IMR-90 (cell line): ENCODE measurements around the gene SEZ6L2. TPM values are rescaled to one million over a fixed set of nuclear protein-coding genes. Genes with fewer than 3 reads are reported as not detected.

ENCODE experiments used
- ATAC-seq: fragments of 200-7000 bp; cut with Tn5 transposase; 2 replicates; pipeline ENCODE4 v1.9.1; 2020; ENCODE audit warnings: low read depth, mild to moderate bottlenecking, moderate library complexity
- BruUV-seq: library from RNA; stranded (reverse); fragments of 400-500 nt; replicated peaks from 2 replicates; lab custom pipeline; 2021; lab: Mats Ljungman, UMichigan
- CTCF ChIA-PET: fragments of 300-600 bp; formaldehyde crosslinking; extraction: SDS; loops from one replicate; lab custom pipeline; 2021; ENCODE audit warnings: antibody characterized with exemption; lab: Yijun Ruan, JAX
- POLR2A ChIA-PET: fragments of 300-600 bp; sonication (Branson Sonifier 250); formaldehyde crosslinking; loops from one replicate; lab custom pipeline; 2022; ENCODE audit warnings: antibody characterized with exemption; ENCODE audit not compliant: unreplicated experiment; lab: Charles Lee
- DNase-seq: peaks from one replicate; pipeline ENCODE4 v3.0.0; 2013
- H2AFZ ChIP-seq: replicated peaks from 2 replicates; pipeline ENCODE3; 2013; ENCODE audit warnings: low read length, mild to moderate bottlenecking; ENCODE audit not compliant: poor library complexity
- H2AK5ac ChIP-seq: 2 replicates; pipeline ENCODE4 v1.6.1; 2013; ENCODE audit warnings: low read depth, low read length, inconsistent platforms
- H2AK9ac ChIP-seq: replicated peaks from 2 replicates; pipeline ENCODE3; 2013; ENCODE audit warnings: mild to moderate bottlenecking, low read depth, low read length, moderate library complexity; ENCODE audit not compliant: poor library complexity
- H2BK120ac ChIP-seq: 2 replicates; pipeline ENCODE4 v1.6.1; 2013; ENCODE audit warnings: low read depth, low read length, inconsistent platforms
- H2BK15ac ChIP-seq: 3 replicates; pipeline ENCODE4 v1.6.1; 2013; ENCODE audit warnings: low read depth, low read length, inconsistent platforms
- H2BK20ac ChIP-seq: 2 replicates; pipeline ENCODE4 v1.6.1; 2013; ENCODE audit warnings: low read depth, mild to moderate bottlenecking, inconsistent platforms, low read length, moderate library complexity
- H2BK5ac ChIP-seq: 2 replicates; pipeline ENCODE4 v1.6.1; 2013; ENCODE audit warnings: mild to moderate bottlenecking, low read depth, low read length, inconsistent platforms; ENCODE audit not compliant: poor library complexity, severe bottlenecking
- H3K14ac ChIP-seq: replicated peaks from 2 replicates; pipeline ENCODE4 v1.6.1; 2013; ENCODE audit warnings: low read depth, low read length, inconsistent platforms
- H3K18ac ChIP-seq: 2 replicates; pipeline ENCODE4 v1.6.1; 2013; ENCODE audit warnings: low read depth, low read length, control low read depth
- H3K23ac ChIP-seq: 2 replicates; pipeline ENCODE4 v1.6.1; 2013; ENCODE audit warnings: low read depth, low read length, inconsistent platforms
- H3K27ac ChIP-seq: 2 replicates; pipeline ENCODE4 v1.5.1; 2013; ENCODE audit warnings: mild to moderate bottlenecking, control low read depth, low read length; ENCODE audit not compliant: insufficient read depth
- H3K27me3 ChIP-seq: 2 replicates; pipeline ENCODE4 v1.6.1; 2013; ENCODE audit warnings: low read length; ENCODE audit not compliant: control insufficient read depth, insufficient read depth
- H3K36me3 ChIP-seq: 2 replicates; pipeline ENCODE4 v1.6.1; 2013; ENCODE audit warnings: low read length, mixed read lengths; ENCODE audit not compliant: control insufficient read depth, insufficient read depth
- H3K4ac ChIP-seq: 2 replicates; pipeline ENCODE4 v1.6.1; 2013; ENCODE audit warnings: low read depth, low read length, inconsistent platforms
- H3K4me1 ChIP-seq: 2 replicates; pipeline ENCODE4 v1.6.1; 2013; ENCODE audit warnings: low read length, mixed read lengths; ENCODE audit not compliant: control insufficient read depth, insufficient read depth
- H3K4me2 ChIP-seq: 2 replicates; pipeline ENCODE4 v1.6.1; 2013; ENCODE audit warnings: low read depth, mild to moderate bottlenecking, control low read depth, low read length, moderate library complexity
- H3K4me3 ChIP-seq: 2 replicates; pipeline ENCODE4 v1.5.1; 2013; ENCODE audit warnings: low read depth, mild to moderate bottlenecking, control low read depth, low read length, moderate library complexity; ENCODE audit not compliant: insufficient read depth
- H3K56ac ChIP-seq: 2 replicates; pipeline ENCODE4 v1.6.1; 2013; ENCODE audit warnings: low read length, inconsistent platforms; ENCODE audit not compliant: insufficient read depth; ENCODE audit errors: extremely low read depth
- H3K79me1 ChIP-seq, 2 experiments: 2 replicates each; pipeline ENCODE4 v1.6.1; 2013; ENCODE audit warnings: low read length in 2 of 2, inconsistent platforms in 1 of 2, low read depth in 1 of 2
- H3K9ac ChIP-seq: 2 replicates; pipeline ENCODE4 v1.6.1; 2013; ENCODE audit warnings: low read depth, low read length, control low read depth
- H3K9me1 ChIP-seq: 2 replicates; pipeline ENCODE4 v1.6.1; 2013; ENCODE audit warnings: low read length, inconsistent platforms; ENCODE audit not compliant: insufficient read depth
- H3K9me3 ChIP-seq: 2 replicates; pipeline ENCODE4 v1.6.1; 2013; ENCODE audit warnings: low read length; ENCODE audit not compliant: control insufficient read depth, insufficient read depth
- H4K20me1 ChIP-seq: 2 replicates; pipeline ENCODE4 v1.6.1; 2013; ENCODE audit warnings: low read length, inconsistent platforms; ENCODE audit not compliant: insufficient read depth
- H4K5ac ChIP-seq: 2 replicates; pipeline ENCODE4 v1.6.1; 2013; ENCODE audit warnings: mild to moderate bottlenecking, low read depth, low read length, control low read depth
- H4K8ac ChIP-seq, 2 experiments: 2 replicates each; pipeline ENCODE4 v1.6.1; 2013; ENCODE audit warnings: low read depth in 2 of 2, low read length in 2 of 2, control low read depth in 1 of 2, inconsistent platforms in 1 of 2
- H4K91ac ChIP-seq: 2 replicates; pipeline ENCODE4 v1.6.1; 2013; ENCODE audit warnings: low read depth, low read length, inconsistent platforms; ENCODE audit not compliant: insufficient read depth
- BHLHE40 ChIP-seq: fragments of 150-350 bp; IDR thresholded peaks from 2 replicates; pipeline ENCODE4 v1.6.1; 2016; ENCODE audit warnings: mild to moderate bottlenecking, low read depth, low read length
- CEBPB ChIP-seq: IDR thresholded peaks from 2 replicates; pipeline ENCODE4 v1.6.1; 2012; ENCODE audit warnings: low read depth, low read length, improper control_type of control experiment
- CHD1 ChIP-seq: IDR thresholded peaks from 2 replicates; pipeline ENCODE4 v1.6.1; 2012; ENCODE audit warnings: low read depth, low read length, improper control_type of control experiment
- FOS ChIP-seq: fragments of 150-350 bp; IDR thresholded peaks from 2 replicates; pipeline ENCODE4 v1.6.1; 2016; ENCODE audit warnings: low read depth, low read length
- MAFK ChIP-seq: IDR thresholded peaks from 2 replicates; pipeline ENCODE4 v1.6.1; 2012; ENCODE audit warnings: low read depth, low read length, improper control_type of control experiment
- MAZ ChIP-seq: IDR thresholded peaks from 2 replicates; pipeline ENCODE4 v1.6.1; 2012; ENCODE audit warnings: low read depth, mild to moderate bottlenecking, low read length, improper control_type of control experiment, moderate library complexity, borderline replicate concordance
- NFE2L2 ChIP-seq: fragments of 150-350 bp; IDR thresholded peaks from 2 replicates; pipeline ENCODE4 v1.6.1; 2016; ENCODE audit warnings: low read depth, mild to moderate bottlenecking, low read length
- POLR2A ChIP-seq: IDR thresholded peaks from 2 replicates; pipeline ENCODE4 v1.6.1; 2012; ENCODE audit warnings: mild to moderate bottlenecking, low read depth, low read length
- RCOR1 ChIP-seq: IDR thresholded peaks from 2 replicates; pipeline ENCODE4 v1.6.1; 2012; ENCODE audit warnings: mild to moderate bottlenecking, low read length, improper control_type of control experiment; ENCODE audit not compliant: insufficient replicate concordance
- RFX5 ChIP-seq: IDR thresholded peaks from 2 replicates; pipeline ENCODE4 v1.8.0; 2012; ENCODE audit warnings: low read depth, mild to moderate bottlenecking, low read length, moderate library complexity
- SMC3 ChIP-seq: fragments of 150-350 bp; IDR thresholded peaks from 2 replicates; pipeline ENCODE4 v1.6.1; 2016; ENCODE audit warnings: low read depth, mild to moderate bottlenecking, antibody characterized with exemption, low read length, moderate library complexity
- WGBS, 2 experiments: methylation state at CpG; one replicate each; pipeline versions ENCODE4 v1.1.5 to v1.1.7; 2013; ENCODE audit warnings: missing lambda C conversion rate in 2 of 2; ENCODE audit not compliant: insufficient read length in 1 of 2; ENCODE audit errors: extremely low coverage in 2 of 2; 5-methylcytosine and 5-hydroxymethylcytosine counted together
- dilution Hi-C: fragments of 300-500 bp; cut with HindIII; formaldehyde crosslinking; loops from one replicate; pipeline ENCODE4 v1.14.3; 2018; ENCODE audit warnings: low sequenced_read_pairs; ENCODE audit not compliant: unreplicated experiment
- in situ Hi-C: fragments of 300-500 bp; cut with MboI; formaldehyde crosslinking; loops from 3 replicates; pipeline ENCODE4 v1.14.3; 2019; ENCODE audit warnings: low sequenced_read_pairs, inconsistent platforms, mixed read lengths
- intact Hi-C: fragments of 100-400 bp; cut with micrococcal nuclease; formaldehyde crosslinking; loops from 2 replicates; pipeline ENCODE4 v1.10.0; 2022
- polyA plus RNA-seq, 3 experiments: library from polyadenylated mRNA; depleted of rRNA; stranded (reverse); fragments of >200 nt; gene quantifications; 2 replicates each; pipeline ENCODE4 v1.2.3, GENCODE V29; 2012; ENCODE audit warnings: low replicate concordance in 1 of 3
- total RNA-seq: library from RNA; depleted of rRNA; stranded (reverse); fragments of >200 nt; gene quantifications from 2 replicates; pipeline ENCODE4 v1.2.3, GENCODE V29; 2012
- TF ChIP-seq, protein P1 (sequence below): fragments of 150-350 bp; IDR thresholded peaks from 2 replicates; pipeline ENCODE4 v1.6.1; 2016; ENCODE audit warnings: low read depth, mild to moderate bottlenecking, low read length, moderate library complexity, borderline replicate concordance
- TF ChIP-seq, protein P2 (sequence below): conservative IDR thresholded peaks from 2 replicates; pipeline ENCODE4 v1.5.1; 2012; ENCODE audit warnings: mild to moderate bottlenecking, low read depth, low read length, improper control_type of control experiment
- TF ChIP-seq, protein P3 (sequence below): fragments of 150-350 bp; IDR thresholded peaks from 2 replicates; pipeline ENCODE4 v1.6.1; 2017; ENCODE audit warnings: mild to moderate bottlenecking, antibody characterized with exemption, low read length, low read depth

The SEZ6L2 gene
- total and polyA plus RNA-seq, 2 of the 4 experiments (the other 2 are of a cell fraction), result 0.72 to 10.5 TPM

DNA sequence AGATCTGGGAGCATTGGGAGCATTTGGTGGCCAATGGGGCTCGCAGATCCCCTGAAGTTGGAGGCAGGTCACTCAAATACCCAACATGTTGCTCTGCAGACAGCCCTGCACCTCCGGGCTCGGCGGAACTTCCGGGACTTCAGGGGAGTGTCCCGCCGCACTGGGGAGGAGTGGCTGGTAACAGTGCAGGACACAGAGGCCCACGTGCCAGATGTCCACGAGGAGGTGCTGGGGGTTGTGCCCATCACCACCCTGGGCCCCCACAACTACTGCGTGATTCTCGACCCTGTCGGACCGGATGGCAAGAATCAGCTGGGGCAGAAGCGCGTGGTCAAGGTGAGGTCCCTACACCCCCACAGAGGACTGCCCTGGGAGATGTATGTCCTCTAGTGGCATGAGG lies 62.7 kb downstream of the SEZ6L2 start:
- H4K8ac ChIP-seq, result no peak overlapping the region
- intact Hi-C loops, result no loop called here
- no peak overlapping the region for H2BK15ac ChIP-seq
- no peak overlapping the region for H2BK120ac ChIP-seq
- H3K4ac ChIP-seq, result no peak overlapping the region
- DNase-seq, result no peak
- ATAC-seq, result no peak
- dilution Hi-C loops, result no loop called here
- no peak overlapping the region for H3K14ac ChIP-seq
- H3K4me2 ChIP-seq, result no peak overlapping the region
- H3K56ac ChIP-seq, result no peak overlapping the region
- no peak overlapping the region for H3K4me3 ChIP-seq
- ChIA-PET CTCF (interaction anchor here (0.6 kb wide), 1 partner anchor 79 kb away, joined by 8 read pairs; no protein-coding TSS in a partner anchor), POLR2A (no interaction called here)
- peaks cover 75% of the 10 kb centered on the region for H3K36me3 ChIP-seq
- BruUV-seq, result no TSS peak
- WGBS, 2 experiments, result no CpG with 5 or more reads among the region's 15 CpGs
- H2AFZ ChIP-seq, result no peak overlapping the region
- H3K18ac ChIP-seq, result no peak overlapping the region
- no peak overlapping the region for H2BK20ac ChIP-seq
- H2AK5ac ChIP-seq, result no peak overlapping the region
- H3K23ac ChIP-seq, result no peak overlapping the region
- peaks cover 16 to 53% of the 10 kb centered on the region in 2 experiments; a peak in 3 of 4 replicates for H3K79me1 ChIP-seq
- H3K4me1 ChIP-seq, result no peaks in the 10 kb centered on the region; the same call in none of the 2 replicates
- H3K27me3 ChIP-seq, result no peaks in the 10 kb centered on the region
- in situ Hi-C loops, result no loop called here
- H3K9me3 ChIP-seq, result no peaks in the 10 kb centered on the region
- H4K91ac ChIP-seq, result no peak overlapping the region
- no peak overlapping the region for H2BK5ac ChIP-seq
- H4K5ac ChIP-seq, result no peak overlapping the region
- peaks cover 5% of the 10 kb centered on the region; the same call in 1 of the 2 replicates for H3K9me1 ChIP-seq
- no peak overlapping the region for H3K9ac ChIP-seq
- no peak overlapping the region for H3K27ac ChIP-seq
- no peaks in the 10 kb centered on the region; the same call in 1 of the 2 replicates for H4K20me1 ChIP-seq
- no peak for TF ChIP-seq CEBPB
- TF ChIP-seq NFE2L2, result no peak
- TF ChIP-seq SMC3, result no peak
- TF ChIP-seq MAZ, result no peak
- TF ChIP-seq RCOR1, result no peak
- no peak for TF ChIP-seq POLR2A
- TF ChIP-seq BHLHE40, result no peak
- TF ChIP-seq RFX5, result no peak
- TF ChIP-seq MAFK, result no peak
- TF ChIP-seq FOS, result no peak
- TF ChIP-seq, protein P1, sequence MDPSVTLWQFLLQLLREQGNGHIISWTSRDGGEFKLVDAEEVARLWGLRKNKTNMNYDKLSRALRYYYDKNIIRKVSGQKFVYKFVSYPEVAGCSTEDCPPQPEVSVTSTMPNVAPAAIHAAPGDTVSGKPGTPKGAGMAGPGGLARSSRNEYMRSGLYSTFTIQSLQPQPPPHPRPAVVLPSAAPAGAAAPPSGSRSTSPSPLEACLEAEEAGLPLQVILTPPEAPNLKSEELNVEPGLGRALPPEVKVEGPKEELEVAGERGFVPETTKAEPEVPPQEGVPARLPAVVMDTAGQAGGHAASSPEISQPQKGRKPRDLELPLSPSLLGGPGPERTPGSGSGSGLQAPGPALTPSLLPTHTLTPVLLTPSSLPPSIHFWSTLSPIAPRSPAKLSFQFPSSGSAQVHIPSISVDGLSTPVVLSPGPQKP, result no peak
- TF ChIP-seq, protein P2, sequence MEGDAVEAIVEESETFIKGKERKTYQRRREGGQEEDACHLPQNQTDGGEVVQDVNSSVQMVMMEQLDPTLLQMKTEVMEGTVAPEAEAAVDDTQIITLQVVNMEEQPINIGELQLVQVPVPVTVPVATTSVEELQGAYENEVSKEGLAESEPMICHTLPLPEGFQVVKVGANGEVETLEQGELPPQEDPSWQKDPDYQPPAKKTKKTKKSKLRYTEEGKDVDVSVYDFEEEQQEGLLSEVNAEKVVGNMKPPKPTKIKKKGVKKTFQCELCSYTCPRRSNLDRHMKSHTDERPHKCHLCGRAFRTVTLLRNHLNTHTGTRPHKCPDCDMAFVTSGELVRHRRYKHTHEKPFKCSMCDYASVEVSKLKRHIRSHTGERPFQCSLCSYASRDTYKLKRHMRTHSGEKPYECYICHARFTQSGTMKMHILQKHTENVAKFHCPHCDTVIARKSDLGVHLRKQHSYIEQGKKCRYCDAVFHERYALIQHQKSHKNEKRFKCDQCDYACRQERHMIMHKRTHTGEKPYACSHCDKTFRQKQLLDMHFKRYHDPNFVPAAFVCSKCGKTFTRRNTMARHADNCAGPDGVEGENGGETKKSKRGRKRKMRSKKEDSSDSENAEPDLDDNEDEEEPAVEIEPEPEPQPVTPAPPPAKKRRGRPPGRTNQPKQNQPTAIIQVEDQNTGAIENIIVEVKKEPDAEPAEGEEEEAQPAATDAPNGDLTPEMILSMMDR, result no peak
- TF ChIP-seq, protein P3, sequence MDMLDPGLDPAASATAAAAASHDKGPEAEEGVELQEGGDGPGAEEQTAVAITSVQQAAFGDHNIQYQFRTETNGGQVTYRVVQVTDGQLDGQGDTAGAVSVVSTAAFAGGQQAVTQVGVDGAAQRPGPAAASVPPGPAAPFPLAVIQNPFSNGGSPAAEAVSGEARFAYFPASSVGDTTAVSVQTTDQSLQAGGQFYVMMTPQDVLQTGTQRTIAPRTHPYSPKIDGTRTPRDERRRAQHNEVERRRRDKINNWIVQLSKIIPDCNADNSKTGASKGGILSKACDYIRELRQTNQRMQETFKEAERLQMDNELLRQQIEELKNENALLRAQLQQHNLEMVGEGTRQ, result no peak
- no peak for TF ChIP-seq CHD1
- no peak overlapping the region for H2AK9ac ChIP-seq
